Natural killer cell treated with Interleukin-12 subunit alpha and Interleukin-12 subunit beta and Interleukin-15 and Interleukin-18, amount 100 ng/mL, for 72 hours (primary cell): Measurements from ENCODE around the gene DDR1. TPM values are rescaled to one million over a fixed set of nuclear protein-coding genes. Genes with fewer than 3 reads are reported as not detected.

Source experiments
- ATAC-seq, 2 donors: fragments of 150-1000 bp; cut with Tn5 transposase in 1 of 2; sonication (Bioruptor Pico), chemical (Tn5 transposase) in 1 of 2; 2 replicates each; pipeline ENCODE4 v1.10.0; 2021
- DNase-seq: peaks from one replicate; pipeline ENCODE4 v3.0.0; 2022; ENCODE audit warnings: low spot score
- H3K27ac Mint-ChIP-seq, 2 donors: 1 replicate in 1 of 2; 2 replicates in 1 of 2; pipeline ENCODE4 v1.8.0; 2022; ENCODE audit warnings: mixed read lengths in 2 of 2, mild to moderate bottlenecking in 1 of 2, moderate library complexity in 1 of 2
- H3K27me3 Mint-ChIP-seq, 2 donors: 1 replicate in 1 of 2; 2 replicates in 1 of 2; pipeline ENCODE4 v1.8.0; 2022; ENCODE audit warnings: mixed read lengths in 2 of 2
- H3K36me3 Mint-ChIP-seq: one replicate; pipeline ENCODE4 v1.8.0; 2022; ENCODE audit warnings: mixed read lengths
- H3K4me1 Mint-ChIP-seq, 2 donors: 1 replicate in 1 of 2; 2 replicates in 1 of 2; pipeline ENCODE4 v1.8.0; 2022; ENCODE audit warnings: low read depth in 2 of 2, mixed read lengths in 2 of 2, mild to moderate bottlenecking in 1 of 2
- H3K4me3 Mint-ChIP-seq: one replicate; pipeline ENCODE4 v1.8.0; 2022; ENCODE audit warnings: mixed read lengths
- H3K9me3 Mint-ChIP-seq: 2 replicates; pipeline ENCODE4 v1.8.0; 2022; ENCODE audit warnings: mixed read lengths
- total RNA-seq, 2 donors: library from RNA; stranded (reverse); gene quantifications; one replicate each; pipeline ENCODE4 v1.2.3, GENCODE V29; 2022

DDR1 gene
- total RNA-seq, 2 donors from 2014 or later, result 2.9 to 7.4 TPM

- H3K9me3 Mint-ChIP-seq, result no peaks in the 10 kb centered on the region
- no peak overlapping the region for H3K27ac Mint-ChIP-seq
- peaks cover 0 to 11% of the 10 kb centered on the region in 2 donors for H3K27me3 Mint-ChIP-seq
- H3K4me1 Mint-ChIP-seq, result peaks cover 7 to 14% of the 10 kb centered on the region in 2 donors
- H3K4me3 Mint-ChIP-seq, result no peak overlapping the region
- DNase-seq, result no peak
- no peak for ATAC-seq
- H3K36me3 Mint-ChIP-seq, result no peaks in the 10 kb centered on the region
Observed at GRCh38 chr6:30889496-30889885, 5.2 kb downstream of the DDR1 start.

GRCh38 chr6:30889921-30890645 lies 5.8 kb downstream of the DDR1 start:
- Mint-ChIP-seq H3K4me3 (no peak overlapping the region), H3K36me3 (no peaks in the 10 kb centered on the region), H3K27me3 (peaks cover 0 to 11% of the 10 kb centered on the region in 2 donors), H3K27ac (no peak overlapping the region), H3K4me1 (peaks cover 7 to 14% of the 10 kb centered on the region in 2 donors), H3K9me3 (no peaks in the 10 kb centered on the region)
- no peak for DNase-seq
- no peak for ATAC-seq

- no peak overlapping the region for H3K4me3 Mint-ChIP-seq
- H3K4me1 Mint-ChIP-seq, result peaks cover 2 to 8% of the 10 kb centered on the region in 2 donors
- H3K36me3 Mint-ChIP-seq, result no peaks in the 10 kb centered on the region
- H3K27ac Mint-ChIP-seq, result no peak overlapping the region
- no peaks in the 10 kb centered on the region for H3K9me3 Mint-ChIP-seq
- ATAC-seq (no peak), DNase-seq (no peak)
- peaks cover 0 to 5% of the 10 kb centered on the region in 2 donors for H3K27me3 Mint-ChIP-seq
Observed at GRCh38 chr6:30890646-30891449, 6.5 kb downstream of the DDR1 start.

- H3K27me3 Mint-ChIP-seq, result peaks cover 0 to under 1% of the 10 kb centered on the region in 2 donors
- no peaks in the 10 kb centered on the region for H3K9me3 Mint-ChIP-seq
- no peak overlapping the region for H3K4me3 Mint-ChIP-seq
- DNase-seq (no peak), ATAC-seq (no peak)
- H3K36me3 Mint-ChIP-seq, result no peaks in the 10 kb centered on the region
- H3K4me1 Mint-ChIP-seq, result peaks cover 0 to 4% of the 10 kb centered on the region in 2 donors
- H3K27ac Mint-ChIP-seq, result no peak overlapping the region
Observed at GRCh38 chr6:30891450-30891723, 7.1 kb downstream of the DDR1 start.

- Mint-ChIP-seq H3K4me3 (no peak overlapping the region), H3K4me1 (no peaks in the 10 kb centered on the region), H3K36me3 (no peaks in the 10 kb centered on the region), H3K9me3 (no peaks in the 10 kb centered on the region), H3K27me3 (no peaks in the 10 kb centered on the region), H3K27ac (no peak overlapping the region)
- no peak for ATAC-seq
- DNase-seq, result no peak
Observed at GRCh38 chr6:30891816-30892538, 7.7 kb downstream of the DDR1 start.

GRCh38 chr6:30893001-30893591 lies 8.8 kb downstream of the DDR1 start:
- no peaks in the 10 kb centered on the region for H3K4me1 Mint-ChIP-seq

GRCh38 chr6:30893666-30894065 lies 9.3 kb downstream of the DDR1 start:
- Mint-ChIP-seq H3K9me3 (no peaks in the 10 kb centered on the region), H3K4me3 (no peak overlapping the region), H3K36me3 (no peaks in the 10 kb centered on the region), H3K27me3 (no peaks in the 10 kb centered on the region), H3K27ac (no peak overlapping the region), H3K4me1 (no peaks in the 10 kb centered on the region)
- ATAC-seq (no peak), DNase-seq (no peak)

More at GRCh38 chr6:30893001-30893591, 8.8 kb downstream of the DDR1 start:
- H3K36me3 Mint-ChIP-seq, result no peaks in the 10 kb centered on the region
- ATAC-seq (no peak), DNase-seq (no peak)
- no peaks in the 10 kb centered on the region for H3K27me3 Mint-ChIP-seq
- H3K9me3 Mint-ChIP-seq, result no peaks in the 10 kb centered on the region
- H3K4me3 Mint-ChIP-seq, result no peak overlapping the region
- H3K27ac Mint-ChIP-seq, result no peak overlapping the region

GRCh38 chr6:30894381-30894780 lies 10.1 kb downstream of the DDR1 start:
- ATAC-seq, result no peak
- Mint-ChIP-seq H3K27me3 (no peaks in the 10 kb centered on the region), H3K9me3 (no peaks in the 10 kb centered on the region), H3K4me3 (no peak overlapping the region), H3K36me3 (no peaks in the 10 kb centered on the region), H3K27ac (no peak overlapping the region), H3K4me1 (no peaks in the 10 kb centered on the region)
- DNase-seq, result no peak

GRCh38 chr6:30894935-30895334 lies 10.6 kb downstream of the DDR1 start:
- DNase-seq (no peak), ATAC-seq (no peak)
- Mint-ChIP-seq H3K9me3 (no peaks in the 10 kb centered on the region), H3K4me3 (no peak overlapping the region), H3K36me3 (no peaks in the 10 kb centered on the region), H3K27me3 (no peaks in the 10 kb centered on the region), H3K4me1 (no peaks in the 10 kb centered on the region), H3K27ac (no peak overlapping the region)

- H3K36me3 Mint-ChIP-seq, result no peaks in the 10 kb centered on the region
- H3K4me3 Mint-ChIP-seq, result no peak overlapping the region
- H3K27ac Mint-ChIP-seq, result no peak overlapping the region
- ATAC-seq (no peak), DNase-seq (no peak)
- no peaks in the 10 kb centered on the region for H3K4me1 Mint-ChIP-seq
- no peaks in the 10 kb centered on the region for H3K9me3 Mint-ChIP-seq
- no peaks in the 10 kb centered on the region for H3K27me3 Mint-ChIP-seq
Observed at GRCh38 chr6:30895343-30895742, 11.0 kb downstream of the DDR1 start.

- H3K27me3 Mint-ChIP-seq, result no peaks in the 10 kb centered on the region
- no peaks in the 10 kb centered on the region for H3K9me3 Mint-ChIP-seq
- DNase-seq, result no peak
- no peak overlapping the region for H3K27ac Mint-ChIP-seq
- H3K4me3 Mint-ChIP-seq, result no peak overlapping the region
- no peak for ATAC-seq
- H3K36me3 Mint-ChIP-seq, result no peaks in the 10 kb centered on the region
- H3K4me1 Mint-ChIP-seq, result no peaks in the 10 kb centered on the region
Observed at GRCh38 chr6:30896541-30896940, 12.2 kb downstream of the DDR1 start.

GRCh38 chr6:30897882-30898281 lies 13.6 kb downstream of the DDR1 start:
- DNase-seq (no peak), ATAC-seq (no peak)
- Mint-ChIP-seq H3K27me3 (no peaks in the 10 kb centered on the region), H3K4me3 (no peak overlapping the region), H3K36me3 (no peaks in the 10 kb centered on the region), H3K27ac (no peak overlapping the region), H3K9me3 (no peaks in the 10 kb centered on the region), H3K4me1 (no peaks in the 10 kb centered on the region)

- Mint-ChIP-seq H3K4me1 (no peaks in the 10 kb centered on the region), H3K36me3 (no peaks in the 10 kb centered on the region), H3K4me3 (no peak overlapping the region), H3K27ac (no peak overlapping the region), H3K9me3 (no peaks in the 10 kb centered on the region), H3K27me3 (no peaks in the 10 kb centered on the region)
- DNase-seq, result no peak
- ATAC-seq, result no peak
Observed at GRCh38 chr6:30898750-30899360, 14.5 kb downstream of the DDR1 start.
